Measurements from ENCODE around the gene GPR148. TPM values are rescaled to one million over a fixed set of nuclear protein-coding genes. Genes with fewer than 3 reads are reported as not detected.
A peak's percentile ranks its signal among the peaks of the same experiment; 100 is the strongest.
"Not testable (repeated sequence)": the region's sequence is repeated elsewhere in the genome, so short reads cannot be mapped to it uniquely, and the experiment has no call there.

The GPR148 gene, protein sequence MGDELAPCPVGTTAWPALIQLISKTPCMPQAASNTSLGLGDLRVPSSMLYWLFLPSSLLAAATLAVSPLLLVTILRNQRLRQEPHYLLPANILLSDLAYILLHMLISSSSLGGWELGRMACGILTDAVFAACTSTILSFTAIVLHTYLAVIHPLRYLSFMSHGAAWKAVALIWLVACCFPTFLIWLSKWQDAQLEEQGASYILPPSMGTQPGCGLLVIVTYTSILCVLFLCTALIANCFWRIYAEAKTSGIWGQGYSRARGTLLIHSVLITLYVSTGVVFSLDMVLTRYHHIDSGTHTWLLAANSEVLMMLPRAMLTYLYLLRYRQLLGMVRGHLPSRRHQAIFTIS
- total RNA-seq, result 0.31 TPM

DNA sequence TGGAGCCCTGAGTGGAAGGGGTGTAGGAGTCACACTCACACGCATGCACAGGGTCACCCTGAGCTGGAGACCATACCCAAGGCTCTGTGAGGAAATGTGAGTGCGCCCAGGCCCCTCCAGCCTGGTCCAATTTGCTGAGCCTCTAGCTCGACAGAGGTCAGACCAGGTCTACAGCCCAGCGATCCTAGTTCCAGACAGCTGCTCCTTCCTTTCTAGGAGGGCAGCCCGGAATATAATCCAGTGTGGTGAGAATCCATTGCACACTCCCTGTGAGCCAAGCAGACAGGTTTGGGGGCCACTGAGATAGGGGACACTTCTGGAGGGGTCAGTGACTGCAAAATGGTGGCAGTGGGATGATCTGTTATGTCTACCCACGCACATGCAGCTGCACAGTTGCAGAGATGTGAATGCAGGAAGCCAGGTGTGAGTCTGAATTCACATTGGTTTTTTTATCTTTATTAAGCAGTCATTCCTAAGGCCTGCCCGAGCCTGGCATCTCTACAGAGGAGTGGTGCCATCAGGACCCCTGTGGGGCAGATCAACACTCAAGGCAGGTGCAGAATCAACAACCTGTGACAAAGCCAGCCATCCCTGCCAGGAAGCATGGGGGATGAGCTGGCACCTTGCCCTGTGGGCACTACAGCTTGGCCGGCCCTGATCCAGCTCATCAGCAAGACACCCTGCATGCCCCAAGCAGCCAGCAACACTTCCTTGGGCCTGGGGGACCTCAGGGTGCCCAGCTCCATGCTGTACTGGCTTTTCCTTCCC is at the start of gene GPR148:
Gene GPR148 (plus strand): TSS at position 522 of the 768 bp plus-strand sequence. CDS start 82 bp downstream, at position 604.
- no peak for DNase-seq

- DNase-seq, result not testable (repeated sequence)
These were observed 36.7 kb upstream of the GPR148 start for GRCh38 chr2:130692041-130692770.

DNA sequence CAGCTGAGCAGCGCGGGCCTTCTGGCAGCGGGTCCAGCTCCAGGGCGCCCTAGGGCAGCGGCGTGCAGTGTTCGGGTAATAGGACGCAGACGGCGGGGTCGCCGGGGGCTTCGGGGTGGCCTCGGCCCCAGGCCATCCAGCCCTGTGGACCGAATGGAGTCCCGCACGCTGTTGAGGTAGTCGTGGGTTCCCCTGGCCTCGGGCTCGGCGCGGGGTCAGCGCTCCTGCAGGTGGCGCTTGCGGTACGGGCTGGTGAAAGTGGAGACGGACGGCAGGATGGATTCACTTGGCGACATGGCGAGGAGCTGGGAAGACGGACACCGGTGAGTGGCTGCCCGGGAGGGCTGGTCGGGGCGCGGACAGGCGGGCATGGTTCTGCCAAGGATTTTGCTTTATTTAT is 35.4 kb upstream of the GPR148 start:
- DNase-seq, result not testable (repeated sequence)

DNA sequence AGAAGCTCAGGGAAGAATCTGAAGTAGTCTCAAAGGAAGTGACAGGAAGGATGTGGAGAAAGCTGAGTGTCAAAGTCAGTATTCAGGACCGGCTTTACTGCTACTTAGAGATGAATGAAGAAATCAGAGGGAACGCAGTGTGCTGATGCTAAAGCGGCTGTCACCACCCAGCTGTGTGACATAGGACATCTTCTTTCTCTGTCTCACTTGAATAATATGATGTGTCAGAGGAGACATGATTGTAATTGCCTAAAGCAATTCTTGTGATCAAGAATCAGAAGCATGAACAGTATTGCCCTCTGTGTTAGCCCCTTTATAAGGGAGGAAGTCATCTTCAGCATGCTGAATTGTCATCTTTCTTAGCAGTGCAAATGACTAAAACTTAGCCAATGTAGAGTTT is 25.6 kb upstream of the GPR148 start:
- DNase-seq, result not testable (repeated sequence)

- not testable (repeated sequence) for DNase-seq
These were observed 14.1 kb upstream of the GPR148 start for GRCh38 chr2:130714795-130715194.

GRCh38 chr2:130720036-130720435 is 8.8 kb upstream of the GPR148 start:
- DNase-seq, result no peak

GRCh38 chr2:130720528-130720927 is 8.3 kb upstream of the GPR148 start:
- no peak for DNase-seq

- no peak for DNase-seq
These were observed 4.4 kb upstream of the GPR148 start for GRCh38 chr2:130724455-130724854.

DNA sequence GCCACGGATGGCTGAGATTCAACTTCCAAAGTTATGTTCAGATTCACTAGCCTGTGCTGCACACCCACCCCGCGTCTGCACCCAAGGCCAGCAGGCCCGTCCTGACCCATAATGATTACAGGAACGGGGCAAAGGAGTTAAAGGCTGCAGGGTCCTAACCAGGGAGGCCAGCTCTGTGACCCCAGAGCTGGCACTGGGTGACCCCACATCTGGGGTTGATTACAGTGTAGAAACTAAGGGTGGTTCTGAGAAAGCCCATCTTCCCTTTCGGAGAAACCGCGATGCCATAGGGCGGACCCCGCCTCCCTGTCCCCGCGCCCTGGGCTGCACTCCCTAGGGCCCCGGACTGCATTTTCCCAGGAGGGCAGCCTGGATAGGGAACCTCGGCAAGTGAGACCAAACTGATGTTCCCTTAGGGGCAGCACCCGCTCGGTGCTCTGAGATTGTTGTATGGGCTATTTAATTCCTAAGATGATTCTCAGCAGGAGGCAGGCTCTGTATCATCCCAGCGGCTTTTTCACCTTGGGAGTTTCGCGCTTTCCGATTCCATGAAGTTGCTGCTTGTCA is 2.2 kb upstream of the GPR148 start:
- no peak for DNase-seq

GRCh38 chr2:130727286-130727924 is 1.5 kb upstream of the GPR148 start:
- peak; percentile 82 for DNase-seq

GRCh38 chr2:130728007-130728454 is 839 bp upstream of the GPR148 start:
- DNase-seq, result no peak

DNA sequence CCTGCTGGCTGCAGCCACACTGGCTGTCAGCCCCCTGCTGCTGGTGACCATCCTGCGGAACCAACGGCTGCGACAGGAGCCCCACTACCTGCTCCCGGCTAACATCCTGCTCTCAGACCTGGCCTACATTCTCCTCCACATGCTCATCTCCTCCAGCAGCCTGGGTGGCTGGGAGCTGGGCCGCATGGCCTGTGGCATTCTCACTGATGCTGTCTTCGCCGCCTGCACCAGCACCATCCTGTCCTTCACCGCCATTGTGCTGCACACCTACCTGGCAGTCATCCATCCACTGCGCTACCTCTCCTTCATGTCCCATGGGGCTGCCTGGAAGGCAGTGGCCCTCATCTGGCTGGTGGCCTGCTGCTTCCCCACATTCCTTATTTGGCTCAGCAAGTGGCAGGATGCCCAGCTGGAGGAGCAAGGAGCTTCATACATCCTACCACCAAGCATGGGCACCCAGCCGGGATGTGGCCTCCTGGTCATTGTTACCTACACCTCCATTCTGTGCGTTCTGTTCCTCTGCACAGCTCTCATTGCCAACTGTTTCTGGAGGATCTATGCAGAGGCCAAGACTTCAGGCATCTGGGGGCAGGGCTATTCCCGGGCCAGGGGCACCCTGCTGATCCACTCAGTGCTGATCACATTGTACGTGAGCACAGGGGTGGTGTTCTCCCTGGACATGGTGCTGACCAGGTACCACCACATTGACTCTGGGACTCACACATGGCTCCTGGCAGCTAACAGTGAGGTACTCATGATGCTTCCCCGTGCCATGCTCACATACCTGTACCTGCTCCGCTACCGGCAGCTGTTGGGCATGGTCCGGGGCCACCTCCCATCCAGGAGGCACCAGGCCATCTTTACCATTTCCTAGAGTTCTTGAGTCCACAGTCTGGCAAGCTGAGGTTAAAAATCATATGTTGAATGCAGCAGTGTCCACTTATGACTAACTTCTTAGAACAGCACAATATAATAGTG is 741 bp downstream of the GPR148 start:
- peak; percentile 28 for DNase-seq

GRCh38 chr2:130732257-130732656 is 3.4 kb downstream of the GPR148 start:
- not testable (repeated sequence) for DNase-seq

- no peak for DNase-seq
These were observed 6.3 kb downstream of the GPR148 start for GRCh38 chr2:130735200-130735599.

- DNase-seq, result no peak
These were observed 7.6 kb downstream of the GPR148 start for GRCh38 chr2:130736487-130736886.

- no peak for DNase-seq
These were observed 8.7 kb downstream of the GPR148 start for GRCh38 chr2:130737592-130737991.

- DNase-seq, result no peak
These were observed 11.8 kb downstream of the GPR148 start for GRCh38 chr2:130740671-130741070.

DNA sequence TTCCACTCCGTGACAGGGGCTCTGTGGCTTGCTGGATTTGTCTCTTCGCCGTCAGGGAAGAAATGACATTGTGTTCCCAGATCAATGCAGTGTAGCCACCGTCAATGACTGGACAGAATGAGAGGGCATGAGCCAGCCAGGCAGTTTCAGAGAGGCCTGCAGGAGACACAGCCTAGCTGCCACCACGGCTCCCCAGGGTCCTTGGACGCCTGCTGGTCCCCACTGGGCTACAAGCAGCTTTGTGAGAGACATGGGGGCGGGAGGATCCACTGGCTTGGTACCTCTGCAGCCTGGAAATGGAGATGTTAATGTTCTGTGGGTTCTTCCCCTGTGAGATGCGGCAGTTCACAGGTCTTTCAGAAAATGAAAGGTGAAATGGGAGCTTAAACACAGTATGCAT is 14.4 kb downstream of the GPR148 start:
- DNase-seq, result no peak

DNA sequence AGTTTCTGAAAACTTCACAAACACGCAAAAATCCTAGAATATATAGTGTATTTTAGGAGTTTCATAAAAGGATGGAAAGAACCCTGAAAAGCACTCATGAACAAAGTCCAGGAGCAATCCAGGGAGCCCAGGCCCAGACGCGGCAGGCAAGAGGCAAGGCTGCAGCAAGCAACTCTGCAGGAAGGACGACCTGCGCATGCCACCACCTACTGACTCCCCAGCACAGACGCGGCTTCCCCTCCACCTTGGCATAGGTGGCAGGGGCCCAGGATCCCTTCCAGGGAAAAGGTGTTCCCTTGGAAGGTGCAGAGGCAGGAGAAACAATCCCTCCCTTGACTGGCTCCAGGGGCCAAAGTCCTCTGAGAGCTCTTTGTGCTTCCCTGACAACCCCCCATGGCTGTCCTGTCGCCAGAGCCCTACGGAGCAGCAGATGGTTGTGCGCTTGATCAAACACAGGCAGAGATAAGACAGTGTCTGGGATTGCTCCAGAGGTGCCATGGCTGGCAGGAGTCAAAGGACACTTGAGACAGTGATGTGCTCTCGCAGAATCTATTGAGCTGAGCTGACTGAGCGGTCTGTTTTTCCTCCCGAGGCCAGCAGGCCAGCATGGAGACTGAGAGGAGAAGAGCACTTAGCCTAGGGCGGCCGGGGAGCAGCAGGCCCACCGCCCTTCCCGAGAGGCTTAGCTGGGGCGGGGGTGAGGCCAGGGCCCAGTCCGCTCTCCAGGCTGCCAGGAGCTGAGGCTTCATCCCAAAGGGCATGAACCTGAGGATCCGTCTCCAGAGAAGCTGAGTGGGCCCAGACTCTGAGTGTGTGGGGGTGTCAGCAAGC is 15.6 kb downstream of the GPR148 start:
- DNase-seq, result no peak

DNA sequence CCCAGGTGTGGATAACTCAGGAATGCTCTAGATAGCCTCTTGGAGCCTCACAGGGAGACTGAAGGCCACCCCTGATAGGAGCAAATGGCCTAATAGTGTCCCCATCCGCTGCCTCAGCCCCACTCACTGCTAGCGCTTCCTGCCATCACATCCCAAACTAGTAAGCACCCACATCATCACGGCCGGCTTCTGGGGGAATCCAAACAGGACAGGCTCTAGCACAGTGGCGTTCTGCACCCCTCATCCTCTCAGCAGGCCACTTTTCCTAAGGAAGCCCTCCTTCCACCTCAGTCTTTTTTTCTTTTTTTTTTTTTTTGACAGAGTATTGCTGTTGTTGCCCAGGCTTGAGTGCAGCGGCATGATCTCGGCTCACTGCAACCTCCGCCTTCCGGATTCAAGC is 20.2 kb downstream of the GPR148 start:
- no peak for DNase-seq
